Measurements from ENCODE around the gene ZNF431.
A peak's percentile ranks its signal among the peaks of the same experiment; 100 is the strongest.
"Not testable (repeated sequence)": the region's sequence is repeated elsewhere in the genome, so short reads cannot be mapped to it uniquely, and the experiment has no call there.

Gene ZNF431

GRCh38 chr19:21141787-21142464 is at the start of gene ZNF431:
TSS of gene ZNF431 (plus strand) at chr19:21142040. CDS start at chr19:21142184, 144 bp downstream.
- DNase-seq (ENCODE audit: low read depth in 2 of 2, low spot score in 1 of 2) = peak; percentile 61 to 83

GRCh38 chr19:21092109-21092508 is 49.7 kb upstream of the ZNF431 start:
- DNase-seq (ENCODE audit: low read depth in 2 of 2, low spot score in 1 of 2) = no peak

GRCh38 chr19:21094347-21095025 is 47.4 kb upstream of the ZNF431 start:
- no peak for DNase-seq (ENCODE audit: low read depth in 2 of 2, low spot score in 1 of 2)

- no peak for DNase-seq (ENCODE audit: low read depth in 2 of 2, low spot score in 1 of 2)
Observed at GRCh38 chr19:21098291-21098690, 43.5 kb upstream of the ZNF431 start.

GRCh38 chr19:21101521-21102242 is 40.2 kb upstream of the ZNF431 start:
- DNase-seq (ENCODE audit: low read depth in 2 of 2, low spot score in 1 of 2) = no peak

GRCh38 chr19:21109116-21109515 is 32.7 kb upstream of the ZNF431 start:
- no peak for DNase-seq (ENCODE audit: low read depth in 2 of 2, low spot score in 1 of 2)

- no peak for DNase-seq (ENCODE audit: low read depth in 2 of 2, low spot score in 1 of 2)
Observed at GRCh38 chr19:21110183-21110582, 31.7 kb upstream of the ZNF431 start.

- DNase-seq (ENCODE audit: low read depth in 2 of 2, low spot score in 1 of 2) = no peak
Observed at GRCh38 chr19:21115430-21115829, 26.4 kb upstream of the ZNF431 start.

GRCh38 chr19:21117041-21117907 is 24.6 kb upstream of the ZNF431 start:
- no peak for DNase-seq (ENCODE audit: low read depth in 2 of 2, low spot score in 1 of 2)

GRCh38 chr19:21126078-21126477 is 15.8 kb upstream of the ZNF431 start:
- DNase-seq (ENCODE audit: low read depth in 2 of 2, low spot score in 1 of 2) = no peak

GRCh38 chr19:21127001-21127400 is 14.8 kb upstream of the ZNF431 start:
- DNase-seq (ENCODE audit: low read depth in 2 of 2, low spot score in 1 of 2) = no peak

- no peak for DNase-seq (ENCODE audit: low read depth in 2 of 2, low spot score in 1 of 2)
Observed at GRCh38 chr19:21127898-21128297, 13.9 kb upstream of the ZNF431 start.

- DNase-seq (ENCODE audit: low read depth in 2 of 2, low spot score in 1 of 2) = no peak
Observed at GRCh38 chr19:21128901-21129698, 12.7 kb upstream of the ZNF431 start.

- DNase-seq (ENCODE audit: low read depth in 2 of 2, low spot score in 1 of 2) = no peak
Observed at GRCh38 chr19:21130097-21130775, 11.6 kb upstream of the ZNF431 start.

- DNase-seq (ENCODE audit: low read depth in 2 of 2, low spot score in 1 of 2) = no peak
Observed at GRCh38 chr19:21133633-21134032, 8.2 kb upstream of the ZNF431 start.

- DNase-seq (ENCODE audit: low read depth in 2 of 2, low spot score in 1 of 2) = no peak
Observed at GRCh38 chr19:21134934-21135366, 6.9 kb upstream of the ZNF431 start.

- DNase-seq (ENCODE audit: low read depth in 2 of 2, low spot score in 1 of 2) = no peak
Observed at GRCh38 chr19:21135433-21135832, 6.4 kb upstream of the ZNF431 start.

- DNase-seq (ENCODE audit: low read depth in 2 of 2, low spot score in 1 of 2) = no peak
Observed at GRCh38 chr19:21138130-21138529, 3.7 kb upstream of the ZNF431 start.

- not testable (repeated sequence) for DNase-seq (ENCODE audit: low read depth in 2 of 2, low spot score in 1 of 2)
Observed at GRCh38 chr19:21141006-21141405, 834 bp upstream of the ZNF431 start.

- no peak for DNase-seq (ENCODE audit: low read depth in 2 of 2, low spot score in 1 of 2)
Observed at GRCh38 chr19:21143428-21143827, 1.6 kb downstream of the ZNF431 start.

Measured in stimulated activated CD8-positive, alpha-beta memory T cell treated with anti-CD3 and anti-CD28 coated beads, Interleukin-4, amount 100 ng/mL, for 1 hour (primary cell).